BE2C (cell line): Measurements from ENCODE around the gene UQCR11.

Experiments used
- DNase-seq: peaks from one replicate; pipeline ENCODE4 v3.0.0-alpha.2; 2020
- H3K27me3 ChIP-seq: fragments of 250-450 bp; sonication (Bioruptor Pico); 2 replicates; pipeline ENCODE4 v1.5.1; 2020; ENCODE audit warnings: mild to moderate bottlenecking
- H3K36me3 ChIP-seq: fragments of 250-450 bp; sonication (Bioruptor Pico); 2 replicates; pipeline ENCODE4 v1.5.1; 2020; ENCODE audit warnings: mild to moderate bottlenecking
- H3K4me1 ChIP-seq: fragments of 250-450 bp; sonication (Bioruptor Pico); 2 replicates; pipeline ENCODE4 v1.5.1; 2020
- H3K4me3 ChIP-seq: 2 replicates; pipeline ENCODE4 v1.5.1; 2011; ENCODE audit warnings: low read depth, low read length
- H3K9me3 ChIP-seq: fragments of 250-450 bp; sonication (Bioruptor Pico); 2 replicates; pipeline ENCODE4 v1.5.1; 2020
- CTCF ChIP-seq: IDR thresholded peaks from 2 replicates; pipeline ENCODE4 v1.5.1; 2012; ENCODE audit warnings: mild to moderate bottlenecking, low read depth, low read length

Gene UQCR11

GRCh38 chr19:1622541-1622940 is 17.3 kb upstream of the UQCR11 start:
- no peaks in the 10 kb centered on the region for H3K4me1 ChIP-seq

GRCh38 chr19:1622007-1622406 is 16.7 kb upstream of the UQCR11 start:
- no peak for DNase-seq
- TF ChIP-seq CTCF, result no peak
- Histone ChIP-seq H3K4me3 (no peak overlapping the region), H3K4me1 (no peaks in the 10 kb centered on the region), H3K36me3 (peaks cover 76% of the 10 kb centered on the region), H3K27me3 (no peaks in the 10 kb centered on the region), H3K9me3 (no peaks in the 10 kb centered on the region)

More at GRCh38 chr19:1622541-1622940, 17.3 kb upstream of the UQCR11 start:
- no peaks in the 10 kb centered on the region for H3K27me3 ChIP-seq
- H3K9me3 ChIP-seq, result no peaks in the 10 kb centered on the region
- peaks cover 70% of the 10 kb centered on the region for H3K36me3 ChIP-seq
- no peak for TF ChIP-seq CTCF
- H3K4me3 ChIP-seq, result no peak overlapping the region
- DNase-seq, result no peak

- no peaks in the 10 kb centered on the region for H3K4me1 ChIP-seq
- no peak for TF ChIP-seq CTCF
- H3K9me3 ChIP-seq, result no peaks in the 10 kb centered on the region
- no peaks in the 10 kb centered on the region for H3K27me3 ChIP-seq
- DNase-seq, result no peak
- no peak overlapping the region for H3K4me3 ChIP-seq
- H3K36me3 ChIP-seq, result peaks cover 76% of the 10 kb centered on the region
Observed at GRCh38 chr19:1621574-1621973, 16.3 kb upstream of the UQCR11 start.

- H3K9me3 ChIP-seq, result no peaks in the 10 kb centered on the region
- H3K4me1 ChIP-seq, result no peaks in the 10 kb centered on the region
- no peak for TF ChIP-seq CTCF
- H3K27me3 ChIP-seq, result no peaks in the 10 kb centered on the region
- DNase-seq, result no peak
- peaks cover 80% of the 10 kb centered on the region for H3K36me3 ChIP-seq
- no peak overlapping the region for H3K4me3 ChIP-seq
Observed at GRCh38 chr19:1621021-1621420, 15.8 kb upstream of the UQCR11 start.

GRCh38 chr19:1620502-1620901 is 15.2 kb upstream of the UQCR11 start:
- Histone ChIP-seq H3K9me3 (no peaks in the 10 kb centered on the region), H3K4me3 (no peak overlapping the region), H3K27me3 (no peaks in the 10 kb centered on the region), H3K4me1 (no peaks in the 10 kb centered on the region), H3K36me3 (peaks cover 80% of the 10 kb centered on the region)
- no peak for TF ChIP-seq CTCF
- no peak for DNase-seq

GRCh38 chr19:1619703-1620102 is 14.4 kb upstream of the UQCR11 start:
- Histone ChIP-seq H3K9me3 (no peaks in the 10 kb centered on the region), H3K4me1 (no peaks in the 10 kb centered on the region), H3K36me3 (peaks cover 83% of the 10 kb centered on the region), H3K4me3 (no peak overlapping the region), H3K27me3 (no peaks in the 10 kb centered on the region)
- DNase-seq, result no peak
- no peak for TF ChIP-seq CTCF
